T-helper 1 cell treated with Interleukin-12 subunit alpha and Interleukin-12 subunit beta and Interleukin-4 antibody, amounts not matched to agents 30 μg/mL and 1 μg/mL, for 36 hours (primary cell): Measurements from ENCODE around the gene MIEN1.
A peak's percentile ranks its signal among the peaks of the same experiment; 100 is the strongest.
"Not testable (repeated sequence)": the region's sequence is repeated elsewhere in the genome, so short reads cannot be mapped to it uniquely, and the experiment has no call there.

ENCODE experiments used
- H3K27ac Mint-ChIP-seq: one replicate; pipeline ENCODE4 v1.8.0; 2021; ENCODE audit warnings: mild to moderate bottlenecking, mixed read lengths
- H3K27me3 Mint-ChIP-seq: one replicate; pipeline ENCODE4 v1.8.0; 2021; ENCODE audit warnings: low read depth, mixed read lengths
- H3K36me3 Mint-ChIP-seq: one replicate; pipeline ENCODE4 v1.8.0; 2021; ENCODE audit warnings: low read depth, mixed read lengths
- H3K4me1 Mint-ChIP-seq: one replicate; pipeline ENCODE4 v1.8.0; 2021; ENCODE audit warnings: low read depth, mixed read lengths
- H3K4me3 Mint-ChIP-seq: one replicate; pipeline ENCODE4 v1.8.0; 2021; ENCODE audit warnings: mild to moderate bottlenecking, moderate library complexity, mixed read lengths
- H3K9me3 Mint-ChIP-seq: one replicate; pipeline ENCODE4 v1.8.0; 2021; ENCODE audit warnings: mixed read lengths

Gene MIEN1

GRCh38 chr17:39719563-39720355, 10.6 kb downstream of the MIEN1 start:
- H3K4me1 Mint-ChIP-seq = no peaks in the 10 kb centered on the region
- H3K4me3 Mint-ChIP-seq = no peak overlapping the region
- H3K36me3 Mint-ChIP-seq = no peaks in the 10 kb centered on the region
- H3K27ac Mint-ChIP-seq = no peak overlapping the region
- H3K27me3 Mint-ChIP-seq = no peaks in the 10 kb centered on the region
- H3K9me3 Mint-ChIP-seq = no peaks in the 10 kb centered on the region

DNA sequence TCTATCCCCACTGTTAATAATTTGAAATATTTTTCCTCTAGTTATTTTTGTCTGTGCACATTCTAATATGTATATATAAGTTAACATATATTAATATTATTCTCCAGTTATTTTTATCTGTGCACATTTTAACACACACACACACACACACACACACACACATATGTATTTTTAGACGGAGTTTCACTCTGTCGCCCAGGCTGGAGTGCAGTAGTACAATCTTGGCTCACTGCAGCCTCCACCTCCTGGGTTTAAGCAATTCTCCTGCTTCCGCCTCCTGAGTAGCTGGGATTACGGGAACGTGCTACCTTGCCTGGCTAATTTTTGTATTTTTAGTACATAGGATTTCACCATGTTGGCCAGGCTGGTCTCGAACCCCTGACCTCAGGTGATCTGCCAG, 12.7 kb downstream of the MIEN1 start:
- Mint-ChIP-seq H3K27ac (no peak overlapping the region), H3K4me3 (no peak overlapping the region), H3K4me1 (no peaks in the 10 kb centered on the region), H3K36me3 (no peaks in the 10 kb centered on the region), H3K9me3 (no peaks in the 10 kb centered on the region), H3K27me3 (no peaks in the 10 kb centered on the region)

DNA sequence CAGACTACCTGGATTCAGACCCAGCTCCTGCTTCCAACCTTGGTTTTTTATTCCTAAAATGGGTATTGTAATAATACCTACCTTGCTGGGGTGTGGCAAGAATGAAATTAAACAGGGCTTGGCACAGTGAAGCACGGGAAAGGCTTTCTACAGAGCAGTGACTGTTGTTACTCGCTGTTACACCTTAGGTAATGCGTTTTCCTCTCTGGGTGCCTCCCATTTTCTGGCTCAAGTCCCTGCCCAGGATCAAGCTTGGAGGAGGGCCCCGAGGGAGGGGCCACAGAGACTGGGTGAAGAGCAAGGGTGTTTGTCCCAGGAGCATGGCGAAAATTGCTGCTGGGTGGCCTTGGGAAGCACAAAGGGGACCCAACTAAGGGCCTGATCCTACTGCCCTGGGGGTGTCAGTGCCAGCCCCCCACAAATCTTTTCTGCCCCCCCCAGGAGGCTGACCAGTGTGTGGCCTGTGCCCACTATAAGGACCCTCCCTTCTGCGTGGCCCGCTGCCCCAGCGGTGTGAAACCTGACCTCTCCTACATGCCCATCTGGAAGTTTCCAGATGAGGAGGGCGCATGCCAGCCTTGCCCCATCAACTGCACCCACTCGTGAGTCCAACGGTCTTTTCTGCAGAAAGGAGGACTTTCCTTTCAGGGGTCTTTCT, 13.3 kb downstream of the MIEN1 start:
- Mint-ChIP-seq H3K9me3 (no peaks in the 10 kb centered on the region), H3K36me3 (no peaks in the 10 kb centered on the region), H3K4me1 (no peaks in the 10 kb centered on the region), H3K27me3 (no peaks in the 10 kb centered on the region), H3K27ac (no peak overlapping the region), H3K4me3 (no peak overlapping the region)

DNA sequence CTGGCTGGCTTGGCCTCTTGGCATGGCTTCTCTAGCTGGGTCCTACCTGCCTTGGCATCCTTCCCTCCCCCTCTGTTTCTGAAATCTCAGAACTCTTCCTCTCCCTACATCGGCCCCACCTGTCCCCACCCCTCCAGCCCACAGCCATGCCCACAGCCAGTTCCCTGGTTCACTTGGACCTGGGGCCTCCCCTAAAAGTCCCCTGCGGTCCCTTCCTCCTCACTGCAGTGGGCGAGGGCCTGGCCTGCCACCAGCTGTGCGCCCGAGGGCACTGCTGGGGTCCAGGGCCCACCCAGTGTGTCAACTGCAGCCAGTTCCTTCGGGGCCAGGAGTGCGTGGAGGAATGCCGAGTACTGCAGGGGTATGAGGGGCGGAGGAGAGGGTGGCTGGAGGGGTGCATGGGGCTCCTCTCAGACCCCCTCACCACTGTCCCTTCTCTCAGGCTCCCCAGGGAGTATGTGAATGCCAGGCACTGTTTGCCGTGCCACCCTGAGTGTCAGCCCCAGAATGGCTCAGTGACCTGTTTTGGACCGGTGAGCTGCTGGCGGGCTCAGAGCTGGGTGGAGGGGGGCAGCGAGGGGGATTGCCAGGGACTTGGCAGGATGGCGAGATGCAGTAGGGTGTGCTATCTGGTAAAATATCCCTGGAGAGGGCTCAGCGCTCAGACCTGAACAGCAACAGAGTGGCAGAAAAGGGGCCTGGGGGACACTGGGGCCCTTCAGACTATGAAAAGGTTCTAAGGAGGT, 14.1 kb downstream of the MIEN1 start:
- H3K27me3 Mint-ChIP-seq = no peaks in the 10 kb centered on the region
- H3K9me3 Mint-ChIP-seq = no peaks in the 10 kb centered on the region
- H3K36me3 Mint-ChIP-seq = no peaks in the 10 kb centered on the region
- H3K4me1 Mint-ChIP-seq = no peaks in the 10 kb centered on the region
- H3K27ac Mint-ChIP-seq = no peak overlapping the region
- no peak overlapping the region for H3K4me3 Mint-ChIP-seq

DNA sequence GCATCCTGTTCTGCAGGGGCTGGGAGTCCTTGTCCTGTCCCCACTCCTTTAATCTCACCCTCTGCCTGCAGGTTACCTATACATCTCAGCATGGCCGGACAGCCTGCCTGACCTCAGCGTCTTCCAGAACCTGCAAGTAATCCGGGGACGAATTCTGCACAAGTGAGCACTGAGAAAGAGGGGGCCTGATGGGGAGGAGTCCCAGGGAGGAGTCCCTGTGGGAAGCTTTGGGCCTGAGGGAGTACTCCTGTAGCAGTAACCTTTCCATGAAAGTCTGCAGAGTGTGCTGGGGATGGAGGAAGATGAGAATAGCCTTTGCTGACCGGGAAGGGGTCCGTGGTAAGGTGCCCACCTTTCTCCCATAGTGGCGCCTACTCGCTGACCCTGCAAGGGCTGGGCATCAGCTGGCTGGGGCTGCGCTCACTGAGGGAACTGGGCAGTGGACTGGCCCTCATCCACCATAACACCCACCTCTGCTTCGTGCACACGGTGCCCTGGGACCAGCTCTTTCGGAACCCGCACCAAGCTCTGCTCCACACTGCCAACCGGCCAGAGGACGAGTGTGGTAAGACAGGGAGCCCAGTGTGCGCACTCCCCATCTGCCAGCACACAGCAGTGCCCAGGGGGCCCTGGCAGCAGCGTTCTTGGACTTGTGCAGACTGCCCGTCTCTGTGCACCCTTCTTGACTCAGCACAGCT, 14.8 kb downstream of the MIEN1 start:
- H3K27me3 Mint-ChIP-seq = no peaks in the 10 kb centered on the region
- no peaks in the 10 kb centered on the region for H3K4me1 Mint-ChIP-seq
- no peaks in the 10 kb centered on the region for H3K9me3 Mint-ChIP-seq
- no peak overlapping the region for H3K4me3 Mint-ChIP-seq
- no peak overlapping the region for H3K27ac Mint-ChIP-seq
- H3K36me3 Mint-ChIP-seq = no peaks in the 10 kb centered on the region

DNA sequence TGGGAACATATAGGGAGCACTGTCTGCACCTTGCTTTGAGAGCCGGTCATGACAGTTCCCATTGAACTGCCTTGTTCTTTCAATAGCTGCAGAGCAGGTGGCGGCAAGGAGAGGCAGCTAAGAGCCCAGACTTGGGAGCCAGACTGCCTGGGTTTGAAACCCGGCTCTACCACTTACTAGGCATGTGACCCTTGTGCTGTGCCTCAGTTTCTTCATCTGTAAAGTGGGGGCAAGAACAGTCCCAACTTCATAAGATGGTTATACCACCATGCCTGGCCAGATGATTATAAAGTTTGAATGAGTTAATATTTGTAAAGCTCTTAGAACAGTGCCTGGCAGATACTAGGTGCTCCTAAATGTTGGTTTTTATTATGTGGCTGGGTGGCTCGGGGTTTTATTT, 16.1 kb downstream of the MIEN1 start:
- H3K4me3 Mint-ChIP-seq = no peak overlapping the region
- no peaks in the 10 kb centered on the region for H3K27me3 Mint-ChIP-seq
- no peaks in the 10 kb centered on the region for H3K4me1 Mint-ChIP-seq
- H3K9me3 Mint-ChIP-seq = no peaks in the 10 kb centered on the region
- no peaks in the 10 kb centered on the region for H3K36me3 Mint-ChIP-seq
- no peak overlapping the region for H3K27ac Mint-ChIP-seq

- Mint-ChIP-seq H3K4me1 (peaks cover 7% of the 10 kb centered on the region), H3K36me3 (no peaks in the 10 kb centered on the region), H3K4me3 (no peak overlapping the region), H3K27ac (no peak overlapping the region), H3K9me3 (no peaks in the 10 kb centered on the region), H3K27me3 (no peaks in the 10 kb centered on the region)
Measured at GRCh38 chr17:39711851-39712250, 18.5 kb downstream of the MIEN1 start.

GRCh38 chr17:39711071-39711470, 19.3 kb downstream of the MIEN1 start:
- not testable (repeated sequence) for H3K4me3 Mint-ChIP-seq, H3K36me3 Mint-ChIP-seq, H3K4me1 Mint-ChIP-seq, H3K27ac Mint-ChIP-seq, H3K9me3 Mint-ChIP-seq, H3K27me3 Mint-ChIP-seq

DNA sequence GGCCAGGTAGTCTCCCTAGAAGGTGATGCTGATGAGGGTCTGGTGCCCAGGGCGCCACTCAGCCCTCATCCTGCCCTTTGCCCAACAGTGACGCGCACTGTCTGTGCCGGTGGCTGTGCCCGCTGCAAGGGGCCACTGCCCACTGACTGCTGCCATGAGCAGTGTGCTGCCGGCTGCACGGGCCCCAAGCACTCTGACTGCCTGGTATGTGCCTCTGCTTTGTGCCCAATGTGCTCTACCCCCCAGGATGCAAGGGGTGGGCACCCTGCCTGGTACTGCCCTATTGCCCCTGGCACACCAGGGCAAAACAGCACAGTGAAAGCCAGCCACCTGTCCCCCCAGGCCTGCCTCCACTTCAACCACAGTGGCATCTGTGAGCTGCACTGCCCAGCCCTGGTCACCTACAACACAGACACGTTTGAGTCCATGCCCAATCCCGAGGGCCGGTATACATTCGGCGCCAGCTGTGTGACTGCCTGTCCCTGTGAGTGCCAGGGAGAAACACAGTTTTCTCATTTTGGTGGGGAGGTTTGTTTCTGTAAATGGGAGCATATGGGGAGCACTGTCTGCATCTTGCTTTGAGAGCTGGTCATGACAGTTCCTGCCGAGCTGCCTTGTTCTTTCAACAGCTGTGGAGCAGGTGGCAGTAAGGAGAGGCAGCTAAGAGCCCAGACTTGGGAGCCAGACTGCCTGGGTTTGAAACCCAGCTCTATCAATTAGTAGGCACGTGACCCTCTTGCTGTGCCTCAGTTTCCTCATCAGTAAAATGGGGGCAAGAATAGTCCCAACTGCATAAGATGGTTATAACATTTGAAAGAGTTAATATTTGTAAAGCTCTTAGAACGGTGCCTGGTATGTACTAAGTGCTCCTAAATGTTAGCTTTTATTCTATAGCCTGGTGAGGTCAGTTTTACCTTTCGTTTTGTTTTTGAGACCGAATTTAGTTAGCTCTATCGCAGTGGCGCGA, 20.1 kb downstream of the MIEN1 start:
- Mint-ChIP-seq H3K9me3 (no peaks in the 10 kb centered on the region), H3K36me3 (no peaks in the 10 kb centered on the region), H3K27ac (no peak overlapping the region), H3K27me3 (no peaks in the 10 kb centered on the region), H3K4me3 (no peak overlapping the region), H3K4me1 (peaks cover 9% of the 10 kb centered on the region)

GRCh38 chr17:39709319-39709997, 20.9 kb downstream of the MIEN1 start:
- H3K4me3 Mint-ChIP-seq = no peak overlapping the region
- H3K36me3 Mint-ChIP-seq = no peaks in the 10 kb centered on the region
- H3K9me3 Mint-ChIP-seq = no peaks in the 10 kb centered on the region
- no peaks in the 10 kb centered on the region for H3K27me3 Mint-ChIP-seq
- peaks cover 9% of the 10 kb centered on the region for H3K4me1 Mint-ChIP-seq
- no peak overlapping the region for H3K27ac Mint-ChIP-seq

DNA sequence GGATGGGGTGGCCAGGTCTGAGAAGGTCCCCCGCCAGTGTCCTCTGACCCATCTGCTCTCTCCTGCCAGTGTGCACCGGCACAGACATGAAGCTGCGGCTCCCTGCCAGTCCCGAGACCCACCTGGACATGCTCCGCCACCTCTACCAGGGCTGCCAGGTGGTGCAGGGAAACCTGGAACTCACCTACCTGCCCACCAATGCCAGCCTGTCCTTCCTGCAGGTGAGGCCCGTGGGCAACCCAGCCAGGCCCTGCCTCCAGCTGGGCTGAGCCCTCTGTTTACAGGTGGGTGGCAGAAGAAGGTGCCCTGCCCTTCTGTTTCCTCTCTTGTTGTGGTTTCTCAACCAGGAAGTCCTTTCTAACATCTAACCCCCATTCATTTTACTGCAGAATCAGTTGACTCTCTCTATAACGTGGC, 23.4 kb downstream of the MIEN1 start:
- H3K27ac Mint-ChIP-seq = peak overlapping the region; percentile 42
- H3K9me3 Mint-ChIP-seq = no peaks in the 10 kb centered on the region
- peaks cover 17% of the 10 kb centered on the region for H3K27me3 Mint-ChIP-seq
- no peak overlapping the region for H3K4me3 Mint-ChIP-seq
- no peaks in the 10 kb centered on the region for H3K36me3 Mint-ChIP-seq
- H3K4me1 Mint-ChIP-seq = peaks cover 14% of the 10 kb centered on the region

DNA sequence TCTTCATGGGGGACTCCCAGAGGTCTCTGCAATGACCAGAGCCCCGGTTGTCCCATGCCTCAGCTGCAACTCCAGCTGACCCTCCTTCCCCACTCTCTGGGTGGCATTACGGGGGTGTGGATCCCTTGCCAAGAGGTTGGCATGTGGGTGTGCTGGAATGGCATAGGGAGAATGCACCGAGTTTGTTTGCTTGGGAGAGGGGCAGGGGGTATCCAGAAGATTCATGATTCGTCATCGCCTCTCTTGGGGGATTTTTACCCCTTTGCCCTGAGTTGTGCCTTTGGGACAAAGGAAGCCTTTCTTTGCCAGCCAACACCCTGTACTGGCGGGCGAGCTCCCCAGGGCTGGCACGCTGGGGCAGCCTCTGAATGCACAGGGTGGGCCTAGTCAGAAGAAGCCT, 23.9 kb downstream of the MIEN1 start:
- H3K27me3 Mint-ChIP-seq = peaks cover 22% of the 10 kb centered on the region
- H3K27ac Mint-ChIP-seq = no peak overlapping the region
- H3K4me3 Mint-ChIP-seq = no peak overlapping the region
- H3K36me3 Mint-ChIP-seq = no peaks in the 10 kb centered on the region
- H3K4me1 Mint-ChIP-seq = peaks cover 14% of the 10 kb centered on the region
- H3K9me3 Mint-ChIP-seq = no peaks in the 10 kb centered on the region

GRCh38 chr17:39705786-39706348, 24.5 kb downstream of the MIEN1 start:
- Mint-ChIP-seq H3K27me3 (peaks cover 28% of the 10 kb centered on the region), H3K4me3 (no peak overlapping the region), H3K36me3 (no peaks in the 10 kb centered on the region), H3K9me3 (no peaks in the 10 kb centered on the region), H3K27ac (no peak overlapping the region), H3K4me1 (peaks cover 16% of the 10 kb centered on the region)
